ENCODE results near the gene HHATL.

HHATL gene

DNA sequence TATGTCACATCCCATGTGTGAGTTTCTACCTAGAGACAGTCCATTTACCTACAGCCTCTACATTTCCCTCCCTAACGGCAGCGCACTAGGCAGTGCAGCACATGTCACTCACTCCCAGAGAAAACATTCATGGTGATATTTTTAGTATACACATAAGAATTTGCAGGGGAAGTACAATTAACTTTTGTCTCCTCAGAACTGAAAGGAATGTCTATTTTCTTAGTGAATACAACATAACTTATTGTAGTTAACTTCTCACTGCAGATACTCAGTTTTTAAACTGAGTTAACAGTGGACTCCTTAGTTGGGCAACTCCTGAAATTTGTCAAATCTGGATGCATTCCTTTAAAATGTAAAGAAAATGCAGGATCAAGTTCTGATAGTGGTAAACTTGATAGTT, 53.6 kb downstream of the HHATL start:
- no peak for DNase-seq

DNA sequence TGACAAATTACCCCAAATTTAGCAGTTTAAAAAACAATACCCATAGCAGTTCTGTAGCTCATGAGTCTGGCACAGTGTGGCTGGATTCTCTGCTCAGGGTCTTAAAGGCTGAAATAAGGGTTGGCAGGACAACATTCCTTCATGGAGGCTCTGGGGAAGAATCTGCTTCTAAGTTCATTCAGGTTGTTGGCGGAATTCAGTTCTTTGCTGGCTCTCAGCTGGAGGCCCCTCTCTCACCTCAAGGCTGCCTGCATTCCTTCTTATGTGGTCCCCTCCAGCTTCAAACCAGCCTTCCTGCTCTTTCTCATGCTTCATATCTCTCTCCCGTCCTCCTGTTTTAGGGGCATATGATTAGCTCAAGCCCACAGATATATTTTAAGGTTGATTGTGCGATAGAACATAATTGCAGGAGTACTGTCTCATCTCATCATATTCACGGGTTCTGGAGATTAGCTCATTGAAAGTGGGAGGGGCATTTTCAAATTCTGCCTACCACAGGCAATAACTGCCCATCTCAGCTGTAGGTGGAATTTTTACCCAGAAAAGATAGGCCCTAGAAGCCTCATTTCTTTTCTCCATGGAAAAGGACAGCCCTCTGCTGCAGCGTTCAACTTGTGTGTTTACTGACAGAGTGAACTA, 54.7 kb downstream of the HHATL start:
- no peak for DNase-seq

All from T-helper 9 cell (primary cell).